ENCODE data around the gene CSNK1G3. TPM values are rescaled to one million over a fixed set of nuclear protein-coding genes. Genes with fewer than 3 reads are reported as not detected.

Gene CSNK1G3
- total RNA-seq, 1 experiment from 2014 or later, result 40.8 TPM

DNA sequence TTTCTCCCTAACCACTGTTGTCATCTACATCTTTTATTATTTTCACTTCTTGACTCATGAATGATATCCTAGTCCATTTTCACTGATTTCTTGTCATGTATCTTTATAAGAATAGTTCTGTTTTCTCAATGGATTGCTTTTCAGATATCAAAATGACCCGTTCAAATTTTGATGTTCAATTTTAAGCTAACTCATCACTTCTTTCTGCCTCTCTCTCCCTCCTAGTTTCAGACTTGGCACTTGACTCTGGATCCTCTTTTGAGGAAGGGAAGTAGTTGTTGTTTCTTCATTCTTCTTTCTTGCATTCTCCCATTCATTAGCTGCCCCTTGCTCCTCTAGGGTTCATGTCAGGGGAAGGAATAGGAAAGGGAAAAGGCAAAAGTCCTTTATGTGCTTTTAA, 23.7 kb downstream of the CSNK1G3 start:
- intact Hi-C loops (cut with micrococcal nuclease; ENCODE audit: unreplicated experiment), result no loop called here
- Histone ChIP-seq H3K36me3 (ENCODE audit: control insufficient read depth, insufficient read depth, low read length) (no peaks in the 10 kb centered on the region; the same call in 1 of the 2 replicates), H3K27me3 (ENCODE audit: control insufficient read depth, insufficient read depth, low read length) (no peaks in the 10 kb centered on the region), H3K9me3 (ENCODE audit: control insufficient read depth, insufficient read depth, low read depth, low read length) (no peaks in the 10 kb centered on the region), H3K4me3 (ENCODE audit: low read depth in 2 of 2, low read length in 2 of 2) (no peak overlapping the region), H3K27ac (ENCODE audit: low read length) (no peak overlapping the region), H3K4me1 (ENCODE audit: control insufficient read depth, insufficient read depth, low read length) (no peaks in the 10 kb centered on the region)
- ChIA-PET CTCF (no interaction called here), POLR2A (interaction anchor here (0.7 kb wide), 1 partner anchor 111 kb away, joined by 9 read pairs; no protein-coding TSS in a partner anchor)
- TF ChIP-seq, protein P1, sequence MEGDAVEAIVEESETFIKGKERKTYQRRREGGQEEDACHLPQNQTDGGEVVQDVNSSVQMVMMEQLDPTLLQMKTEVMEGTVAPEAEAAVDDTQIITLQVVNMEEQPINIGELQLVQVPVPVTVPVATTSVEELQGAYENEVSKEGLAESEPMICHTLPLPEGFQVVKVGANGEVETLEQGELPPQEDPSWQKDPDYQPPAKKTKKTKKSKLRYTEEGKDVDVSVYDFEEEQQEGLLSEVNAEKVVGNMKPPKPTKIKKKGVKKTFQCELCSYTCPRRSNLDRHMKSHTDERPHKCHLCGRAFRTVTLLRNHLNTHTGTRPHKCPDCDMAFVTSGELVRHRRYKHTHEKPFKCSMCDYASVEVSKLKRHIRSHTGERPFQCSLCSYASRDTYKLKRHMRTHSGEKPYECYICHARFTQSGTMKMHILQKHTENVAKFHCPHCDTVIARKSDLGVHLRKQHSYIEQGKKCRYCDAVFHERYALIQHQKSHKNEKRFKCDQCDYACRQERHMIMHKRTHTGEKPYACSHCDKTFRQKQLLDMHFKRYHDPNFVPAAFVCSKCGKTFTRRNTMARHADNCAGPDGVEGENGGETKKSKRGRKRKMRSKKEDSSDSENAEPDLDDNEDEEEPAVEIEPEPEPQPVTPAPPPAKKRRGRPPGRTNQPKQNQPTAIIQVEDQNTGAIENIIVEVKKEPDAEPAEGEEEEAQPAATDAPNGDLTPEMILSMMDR (IDR thresholded peaks at IDR 0.05), result no peak
- TF ChIP-seq, protein P2, sequence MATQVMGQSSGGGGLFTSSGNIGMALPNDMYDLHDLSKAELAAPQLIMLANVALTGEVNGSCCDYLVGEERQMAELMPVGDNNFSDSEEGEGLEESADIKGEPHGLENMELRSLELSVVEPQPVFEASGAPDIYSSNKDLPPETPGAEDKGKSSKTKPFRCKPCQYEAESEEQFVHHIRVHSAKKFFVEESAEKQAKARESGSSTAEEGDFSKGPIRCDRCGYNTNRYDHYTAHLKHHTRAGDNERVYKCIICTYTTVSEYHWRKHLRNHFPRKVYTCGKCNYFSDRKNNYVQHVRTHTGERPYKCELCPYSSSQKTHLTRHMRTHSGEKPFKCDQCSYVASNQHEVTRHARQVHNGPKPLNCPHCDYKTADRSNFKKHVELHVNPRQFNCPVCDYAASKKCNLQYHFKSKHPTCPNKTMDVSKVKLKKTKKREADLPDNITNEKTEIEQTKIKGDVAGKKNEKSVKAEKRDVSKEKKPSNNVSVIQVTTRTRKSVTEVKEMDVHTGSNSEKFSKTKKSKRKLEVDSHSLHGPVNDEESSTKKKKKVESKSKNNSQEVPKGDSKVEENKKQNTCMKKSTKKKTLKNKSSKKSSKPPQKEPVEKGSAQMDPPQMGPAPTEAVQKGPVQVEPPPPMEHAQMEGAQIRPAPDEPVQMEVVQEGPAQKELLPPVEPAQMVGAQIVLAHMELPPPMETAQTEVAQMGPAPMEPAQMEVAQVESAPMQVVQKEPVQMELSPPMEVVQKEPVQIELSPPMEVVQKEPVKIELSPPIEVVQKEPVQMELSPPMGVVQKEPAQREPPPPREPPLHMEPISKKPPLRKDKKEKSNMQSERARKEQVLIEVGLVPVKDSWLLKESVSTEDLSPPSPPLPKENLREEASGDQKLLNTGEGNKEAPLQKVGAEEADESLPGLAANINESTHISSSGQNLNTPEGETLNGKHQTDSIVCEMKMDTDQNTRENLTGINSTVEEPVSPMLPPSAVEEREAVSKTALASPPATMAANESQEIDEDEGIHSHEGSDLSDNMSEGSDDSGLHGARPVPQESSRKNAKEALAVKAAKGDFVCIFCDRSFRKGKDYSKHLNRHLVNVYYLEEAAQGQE (IDR thresholded peaks at IDR 0.05; ENCODE audit: insufficient read depth in 1 of 2, low read depth in 2 of 2, low read length in 1 of 2), result no peak
- no peak for TF ChIP-seq SIN3A (IDR thresholded peaks at IDR 0.05; ENCODE audit: borderline replicate concordance, insufficient read depth, low read depth, low read length)
- TF ChIP-seq TCF7L2 (IDR thresholded peaks at IDR 0.05; ENCODE audit: low read depth, low read length), result no peak
- TF ChIP-seq POLR2AphosphoS5 (IDR thresholded peaks at IDR 0.05; ENCODE audit: low read depth, low read length), result no peak
- no TSS peak for BruUV-seq (replicated peaks)
- in situ Hi-C loops (cut with HindIII; ENCODE audit: low pct_unique_long_range_greater_than_20kb, low sequenced_read_pairs), result no loop called here
- ATAC-seq (no peak), DNase-seq (ENCODE audit: low read depth, low spot score) (no peak)

DNA sequence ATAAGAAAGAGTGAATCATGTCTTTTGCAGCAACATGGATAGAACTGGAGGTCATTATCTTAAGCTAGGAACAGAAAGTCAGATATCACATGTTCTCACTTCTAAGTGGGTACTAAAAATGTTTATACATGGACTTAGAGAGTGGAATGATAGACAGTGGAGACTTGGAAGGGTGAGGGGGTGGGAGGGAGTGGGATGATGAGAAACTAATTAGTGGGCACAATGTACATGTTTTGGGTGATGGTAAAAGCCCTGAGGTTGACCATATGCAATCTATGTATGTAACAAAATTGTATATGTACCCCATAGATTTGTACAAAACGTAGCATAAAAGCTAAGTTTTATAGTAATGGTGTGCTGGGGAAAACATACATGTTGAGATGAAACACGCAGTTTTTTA, 25.3 kb downstream of the CSNK1G3 start:
- no peaks in the 10 kb centered on the region; the same call in 1 of the 2 replicates for H3K36me3 ChIP-seq (ENCODE audit: control insufficient read depth, insufficient read depth, low read length)
- TF ChIP-seq SIN3A (IDR thresholded peaks at IDR 0.05; ENCODE audit: borderline replicate concordance, insufficient read depth, low read depth, low read length) (no peak), POLR2AphosphoS5 (IDR thresholded peaks at IDR 0.05; ENCODE audit: low read depth, low read length) (no peak), TCF7L2 (IDR thresholded peaks at IDR 0.05; ENCODE audit: low read depth, low read length) (no peak)
- TF ChIP-seq, protein P2 (IDR thresholded peaks at IDR 0.05; ENCODE audit: insufficient read depth in 1 of 2, low read depth in 2 of 2, low read length in 1 of 2), result no peak
- TF ChIP-seq, protein P1 (IDR thresholded peaks at IDR 0.05), result no peak
- intact Hi-C loops (cut with micrococcal nuclease; ENCODE audit: unreplicated experiment), result no loop called here
- no TSS peak for BruUV-seq (replicated peaks)
- ATAC-seq (no peak), DNase-seq (ENCODE audit: low read depth, low spot score) (no peak)
- no peak overlapping the region for H3K4me3 ChIP-seq (ENCODE audit: low read depth in 2 of 2, low read length in 2 of 2)
- H3K9me3 ChIP-seq (ENCODE audit: control insufficient read depth, insufficient read depth, low read depth, low read length), result no peaks in the 10 kb centered on the region
- no peaks in the 10 kb centered on the region for H3K4me1 ChIP-seq (ENCODE audit: control insufficient read depth, insufficient read depth, low read length)
- ChIA-PET CTCF (no interaction called here), POLR2A (no interaction called here)
- in situ Hi-C loops (cut with HindIII; ENCODE audit: low pct_unique_long_range_greater_than_20kb, low sequenced_read_pairs), result no loop called here
- no peaks in the 10 kb centered on the region for H3K27me3 ChIP-seq (ENCODE audit: control insufficient read depth, insufficient read depth, low read length)
- H3K27ac ChIP-seq (ENCODE audit: low read length), result no peak overlapping the region

Measured in Panc1 (cell line).